Vagina (tissue), 2 donors: ENCODE results near the gene PEX26.

Source experiments
- CTCF ChIP-seq, 3 experiments: fragments of 450-650 bp in 2 of 3; fragments of 200-600 bp in 1 of 3; sonication (generic) in 1 of 3; IDR thresholded peaks; one replicate each; pipeline ENCODE4 v1.5.1; 2017 to 2019; ENCODE audit warnings: antibody characterized with exemption in 3 of 3, mild to moderate bottlenecking in 2 of 3, moderate library complexity in 2 of 3
- POLR2A ChIP-seq, 2 donors: fragments of 450-650 bp; IDR thresholded peaks; one replicate each; pipeline ENCODE4 v1.6.1; 2017; ENCODE audit warnings: antibody characterized with exemption in 2 of 2, mild to moderate bottlenecking in 2 of 2, moderate library complexity in 2 of 2
- POLR2AphosphoS5 ChIP-seq, 2 donors: sonication (generic); formaldehyde crosslinking; IDR thresholded peaks; one replicate each; pipeline ENCODE4 v1.9.0; 2017; ENCODE audit warnings: antibody characterized with exemption in 2 of 2, mild to moderate bottlenecking in 2 of 2, low read depth in 1 of 2; ENCODE audit not compliant: insufficient read depth in 1 of 2

- no peak for TF ChIP-seq CTCF (IDR thresholded peaks at IDR 0.05)
- TF ChIP-seq POLR2AphosphoS5 (IDR thresholded peaks at IDR 0.05; ENCODE audit: insufficient read depth in 1 of 2, low read depth in 1 of 2): peak; percentile 53 to 85
- TF ChIP-seq POLR2A (IDR thresholded peaks at IDR 0.05): no peak
Observed at GRCh38 chr22:18056161-18056666, 21.6 kb upstream of the PEX26 start.
